Stomach smooth muscle (tissue), 2 donors: ENCODE data around the gene ZNF396.

Experiments used
- H3K27ac ChIP-seq: one replicate; pipeline ENCODE4 v1.7.0; 2013; ENCODE audit warnings: mild to moderate bottlenecking, low read length, inconsistent platforms
- H3K27me3 ChIP-seq, 2 donors: one replicate each; pipeline ENCODE4 v1.7.0; 2013; ENCODE audit warnings: low read length in 2 of 2; ENCODE audit not compliant: insufficient read depth in 2 of 2, control insufficient read depth in 1 of 2
- H3K36me3 ChIP-seq, 2 donors: one replicate each; pipeline ENCODE4 v1.7.0; 2013; ENCODE audit warnings: low read length in 2 of 2; ENCODE audit not compliant: control insufficient read depth in 2 of 2, insufficient read depth in 2 of 2
- H3K4me1 ChIP-seq: one replicate; pipeline ENCODE4 v1.7.0; 2013; ENCODE audit warnings: low read length; ENCODE audit not compliant: control insufficient read depth, insufficient read depth
- H3K4me3 ChIP-seq, 2 donors: one replicate each; pipeline ENCODE4 v1.7.0; 2013; ENCODE audit warnings: low read length in 2 of 2
- H3K9ac ChIP-seq, 2 donors: one replicate each; pipeline ENCODE4 v1.7.0; 2013; ENCODE audit warnings: low read length in 2 of 2, mild to moderate bottlenecking in 1 of 2
- H3K9me3 ChIP-seq, 2 donors: one replicate each; pipeline ENCODE4 v1.7.0; 2013; ENCODE audit warnings: low read length in 2 of 2; ENCODE audit not compliant: control insufficient read depth in 2 of 2
- donor health status: healthy.
- donor health status: Pancreatic carcinoma.

The ZNF396 gene

GRCh38 chr18:35383136-35383535 is 6.0 kb upstream of the ZNF396 start:
- no peaks in the 10 kb centered on the region for H3K9me3 ChIP-seq
- peaks cover 4% of the 10 kb centered on the region for H3K4me1 ChIP-seq
- H3K27me3 ChIP-seq: no peaks in the 10 kb centered on the region
- H3K27ac ChIP-seq: no peak overlapping the region
- no peaks in the 10 kb centered on the region for H3K36me3 ChIP-seq
- no peak overlapping the region for H3K4me3 ChIP-seq
- H3K9ac ChIP-seq: no peak overlapping the region

GRCh38 chr18:35379421-35379820 is 2.3 kb upstream of the ZNF396 start:
- peaks cover 6% of the 10 kb centered on the region for H3K4me1 ChIP-seq
- H3K4me3 ChIP-seq: no peak overlapping the region
- H3K9ac ChIP-seq: no peak overlapping the region
- H3K36me3 ChIP-seq: no peaks in the 10 kb centered on the region
- H3K9me3 ChIP-seq: no peaks in the 10 kb centered on the region
- no peak overlapping the region for H3K27ac ChIP-seq
- H3K27me3 ChIP-seq: no peaks in the 10 kb centered on the region

GRCh38 chr18:35378574-35378896 is 1.4 kb upstream of the ZNF396 start:
- Histone ChIP-seq H3K36me3 (no peaks in the 10 kb centered on the region), H3K27ac (no peak overlapping the region), H3K4me3 (no peak overlapping the region), H3K4me1 (peaks cover 6% of the 10 kb centered on the region), H3K9ac (no peak overlapping the region), H3K9me3 (no peaks in the 10 kb centered on the region), H3K27me3 (no peaks in the 10 kb centered on the region)

GRCh38 chr18:35377875-35378573 is 887 bp upstream of the ZNF396 start:
- no peaks in the 10 kb centered on the region for H3K9me3 ChIP-seq
- no peak overlapping the region for H3K9ac ChIP-seq
- no peak overlapping the region for H3K27ac ChIP-seq
- no peaks in the 10 kb centered on the region for H3K36me3 ChIP-seq
- no peak overlapping the region for H3K4me3 ChIP-seq
- H3K27me3 ChIP-seq: no peaks in the 10 kb centered on the region
- peaks cover 6% of the 10 kb centered on the region for H3K4me1 ChIP-seq

GRCh38 chr18:35376393-35376741 is 770 bp downstream of the ZNF396 start:
- Histone ChIP-seq H3K4me1 (peaks cover 6% of the 10 kb centered on the region), H3K27me3 (no peaks in the 10 kb centered on the region), H3K27ac (no peak overlapping the region), H3K4me3 (peak overlapping the region; percentile 83 to 85), H3K36me3 (no peaks in the 10 kb centered on the region), H3K9me3 (no peaks in the 10 kb centered on the region), H3K9ac (peak overlapping the region; percentile 70 to 73)

GRCh38 chr18:35374708-35375107 is 2.4 kb downstream of the ZNF396 start:
- Histone ChIP-seq H3K9me3 (no peaks in the 10 kb centered on the region), H3K9ac (no peak overlapping the region), H3K27me3 (no peaks in the 10 kb centered on the region)

GRCh38 chr18:35371412-35372195 is 5.5 kb downstream of the ZNF396 start:
- Histone ChIP-seq H3K9ac (no peak overlapping the region), H3K4me3 (no peak overlapping the region), H3K27me3 (no peaks in the 10 kb centered on the region), H3K4me1 (peaks cover 4% of the 10 kb centered on the region), H3K9me3 (no peaks in the 10 kb centered on the region), H3K36me3 (no peaks in the 10 kb centered on the region), H3K27ac (no peak overlapping the region)

More at GRCh38 chr18:35374708-35375107, 2.4 kb downstream of the ZNF396 start:
- Histone ChIP-seq H3K36me3 (no peaks in the 10 kb centered on the region), H3K27ac (no peak overlapping the region), H3K4me1 (peaks cover 6% of the 10 kb centered on the region), H3K4me3 (no peak overlapping the region)

- no peak overlapping the region for H3K9ac ChIP-seq
- H3K27ac ChIP-seq: no peak overlapping the region
- no peaks in the 10 kb centered on the region for H3K4me1 ChIP-seq
- H3K9me3 ChIP-seq: no peaks in the 10 kb centered on the region
- H3K36me3 ChIP-seq: no peaks in the 10 kb centered on the region
- no peak overlapping the region for H3K4me3 ChIP-seq
- H3K27me3 ChIP-seq: no peaks in the 10 kb centered on the region
These were observed 8.0 kb downstream of the ZNF396 start for GRCh38 chr18:35369126-35369525.

- Histone ChIP-seq H3K9ac (no peak overlapping the region), H3K9me3 (no peaks in the 10 kb centered on the region), H3K27ac (no peak overlapping the region), H3K4me1 (no peaks in the 10 kb centered on the region), H3K27me3 (no peaks in the 10 kb centered on the region), H3K4me3 (no peak overlapping the region), H3K36me3 (no peaks in the 10 kb centered on the region)
These were observed 8.5 kb downstream of the ZNF396 start for GRCh38 chr18:35368595-35368994.

- H3K27ac ChIP-seq: no peak overlapping the region
- no peak overlapping the region for H3K4me3 ChIP-seq
- no peak overlapping the region for H3K9ac ChIP-seq
- H3K4me1 ChIP-seq: no peaks in the 10 kb centered on the region
- no peaks in the 10 kb centered on the region for H3K36me3 ChIP-seq
- H3K9me3 ChIP-seq: no peaks in the 10 kb centered on the region
- no peaks in the 10 kb centered on the region for H3K27me3 ChIP-seq
These were observed 14.6 kb downstream of the ZNF396 start for GRCh38 chr18:35362531-35362930.
